ENCODE measurements around the gene RPL39L.

GRCh38 chr3:187077537-187077936 is 61.8 kb downstream of the RPL39L start:
- TF ChIP-seq CTCF (IDR thresholded peaks at IDR 0.05; ENCODE audit: low read depth, low read length) = no peak
- no peak for TF ChIP-seq EZH2phosphoT487 (IDR thresholded peaks at IDR 0.05; ENCODE audit: low read depth)

Data from OCI-LY3 (cell line).